ENCODE measurements around the gene TOR1AIP1. TPM values are rescaled to one million over a fixed set of nuclear protein-coding genes. Genes with fewer than 3 reads are reported as not detected.
A peak's percentile ranks its signal among the peaks of the same experiment; 100 is the strongest.

TOR1AIP1 gene
- polyA plus RNA-seq, 2 of the 4 experiments (the other 2 are of a cell fraction) = 31.3 to 38.4 TPM

GRCh38 chr1:179875596-179876299, 6.3 kb upstream of the TOR1AIP1 start:
- Histone ChIP-seq H3K9me3 (no peaks in the 10 kb centered on the region), H3K4me1 (peaks cover 47% of the 10 kb centered on the region), H3K4me3 (no peak overlapping the region; the same call in 1 of the 3 replicates), H3K4me2 (peak overlapping the region; percentile 82), H3K27ac (no peak overlapping the region)
- DNase-seq (ENCODE audit: low read depth in 1 of 2, low spot score in 1 of 2) = no peak
- TF ChIP-seq CEBPB (IDR thresholded peaks at IDR 0.05) = no peak
- TF ChIP-seq JUNB (IDR thresholded peaks at IDR 0.05) = no peak
- TF ChIP-seq ZSCAN20 (CRISPR knock-in tag; IDR thresholded peaks at IDR 0.05) = no peak
- TF ChIP-seq TFCP2L1 (CRISPR knock-in tag; IDR thresholded peaks at IDR 0.05) = no peak
- no peak for TF ChIP-seq PBX3 (IDR thresholded peaks at IDR 0.05)
- no peak for TF ChIP-seq KDM1A (IDR thresholded peaks at IDR 0.05; ENCODE audit: low read depth)
- no peak for TF ChIP-seq SMC3 (IDR thresholded peaks at IDR 0.05)
- no peak for TF ChIP-seq MAFK (IDR thresholded peaks at IDR 0.05; ENCODE audit: partially characterized antibody)
- no peak for TF ChIP-seq HDAC2 (IDR thresholded peaks at IDR 0.05)
- TF ChIP-seq, protein P1, sequence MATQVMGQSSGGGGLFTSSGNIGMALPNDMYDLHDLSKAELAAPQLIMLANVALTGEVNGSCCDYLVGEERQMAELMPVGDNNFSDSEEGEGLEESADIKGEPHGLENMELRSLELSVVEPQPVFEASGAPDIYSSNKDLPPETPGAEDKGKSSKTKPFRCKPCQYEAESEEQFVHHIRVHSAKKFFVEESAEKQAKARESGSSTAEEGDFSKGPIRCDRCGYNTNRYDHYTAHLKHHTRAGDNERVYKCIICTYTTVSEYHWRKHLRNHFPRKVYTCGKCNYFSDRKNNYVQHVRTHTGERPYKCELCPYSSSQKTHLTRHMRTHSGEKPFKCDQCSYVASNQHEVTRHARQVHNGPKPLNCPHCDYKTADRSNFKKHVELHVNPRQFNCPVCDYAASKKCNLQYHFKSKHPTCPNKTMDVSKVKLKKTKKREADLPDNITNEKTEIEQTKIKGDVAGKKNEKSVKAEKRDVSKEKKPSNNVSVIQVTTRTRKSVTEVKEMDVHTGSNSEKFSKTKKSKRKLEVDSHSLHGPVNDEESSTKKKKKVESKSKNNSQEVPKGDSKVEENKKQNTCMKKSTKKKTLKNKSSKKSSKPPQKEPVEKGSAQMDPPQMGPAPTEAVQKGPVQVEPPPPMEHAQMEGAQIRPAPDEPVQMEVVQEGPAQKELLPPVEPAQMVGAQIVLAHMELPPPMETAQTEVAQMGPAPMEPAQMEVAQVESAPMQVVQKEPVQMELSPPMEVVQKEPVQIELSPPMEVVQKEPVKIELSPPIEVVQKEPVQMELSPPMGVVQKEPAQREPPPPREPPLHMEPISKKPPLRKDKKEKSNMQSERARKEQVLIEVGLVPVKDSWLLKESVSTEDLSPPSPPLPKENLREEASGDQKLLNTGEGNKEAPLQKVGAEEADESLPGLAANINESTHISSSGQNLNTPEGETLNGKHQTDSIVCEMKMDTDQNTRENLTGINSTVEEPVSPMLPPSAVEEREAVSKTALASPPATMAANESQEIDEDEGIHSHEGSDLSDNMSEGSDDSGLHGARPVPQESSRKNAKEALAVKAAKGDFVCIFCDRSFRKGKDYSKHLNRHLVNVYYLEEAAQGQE (IDR thresholded peaks at IDR 0.05) = no peak
- no peak for TF ChIP-seq RARB (CRISPR knock-in tag; IDR thresholded peaks at IDR 0.05)
- TF ChIP-seq, protein P2, sequence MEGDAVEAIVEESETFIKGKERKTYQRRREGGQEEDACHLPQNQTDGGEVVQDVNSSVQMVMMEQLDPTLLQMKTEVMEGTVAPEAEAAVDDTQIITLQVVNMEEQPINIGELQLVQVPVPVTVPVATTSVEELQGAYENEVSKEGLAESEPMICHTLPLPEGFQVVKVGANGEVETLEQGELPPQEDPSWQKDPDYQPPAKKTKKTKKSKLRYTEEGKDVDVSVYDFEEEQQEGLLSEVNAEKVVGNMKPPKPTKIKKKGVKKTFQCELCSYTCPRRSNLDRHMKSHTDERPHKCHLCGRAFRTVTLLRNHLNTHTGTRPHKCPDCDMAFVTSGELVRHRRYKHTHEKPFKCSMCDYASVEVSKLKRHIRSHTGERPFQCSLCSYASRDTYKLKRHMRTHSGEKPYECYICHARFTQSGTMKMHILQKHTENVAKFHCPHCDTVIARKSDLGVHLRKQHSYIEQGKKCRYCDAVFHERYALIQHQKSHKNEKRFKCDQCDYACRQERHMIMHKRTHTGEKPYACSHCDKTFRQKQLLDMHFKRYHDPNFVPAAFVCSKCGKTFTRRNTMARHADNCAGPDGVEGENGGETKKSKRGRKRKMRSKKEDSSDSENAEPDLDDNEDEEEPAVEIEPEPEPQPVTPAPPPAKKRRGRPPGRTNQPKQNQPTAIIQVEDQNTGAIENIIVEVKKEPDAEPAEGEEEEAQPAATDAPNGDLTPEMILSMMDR (IDR thresholded peaks at IDR 0.05) = no peak
- 91% methylated on average over 4 of the region's 4 CpGs for WGBS (ENCODE audit: missing lambda C conversion rate)
- FAIRE-seq = no peak
- CTCF ChIA-PET = interaction anchor here (1.0 to 2.3 kb wide), 2 partner anchors 8 to 303 kb away, joined by 4 to 8 read pairs; no protein-coding TSS in a partner anchor
- ATAC-seq = no peak
- POLR2A ChIA-PET = interaction anchor here (0.6 kb wide), 1 partner anchor 627 kb away, joined by 3 read pairs; the partner anchor contains the start of gene ACBD6

GRCh38 chr1:179876300-179876715, 5.8 kb upstream of the TOR1AIP1 start:
- CTCF ChIA-PET = interaction anchor here (0.6 to 2.3 kb wide), 3 partner anchors 8 to 303 kb away, joined by 4 to 8 read pairs (median 4); no protein-coding TSS in a partner anchor

More at GRCh38 chr1:179876300-179876715, 5.8 kb upstream of the TOR1AIP1 start:
- no peak for ATAC-seq
- TF ChIP-seq TFCP2L1 (CRISPR knock-in tag; IDR thresholded peaks at IDR 0.05) (no peak), CEBPB (IDR thresholded peaks at IDR 0.05) (peak; percentile 92 to 97), JUNB (IDR thresholded peaks at IDR 0.05) (0 out of 2 replicates have a peak, but pooled peaks have one; percentile 16), MYC (IDR thresholded peaks at IDR 0.05; ENCODE audit: borderline replicate concordance, low read length) (no peak), FOSL2 (IDR thresholded peaks at IDR 0.05) (no peak), FOSL2 (CRISPR knock-in tag; IDR thresholded peaks at IDR 0.05) (peak; percentile 87), RARB (CRISPR knock-in tag; IDR thresholded peaks at IDR 0.05) (no peak), HDAC2 (IDR thresholded peaks at IDR 0.05) (no peak), MAFK (IDR thresholded peaks at IDR 0.05; ENCODE audit: partially characterized antibody) (peak; percentile 16), ZC3H11A (IDR thresholded peaks at IDR 0.05) (no peak), BHLHE40 (IDR thresholded peaks at IDR 0.05; ENCODE audit: low read depth, low read length) (no peak)
- no peak overlapping the region; a peak in 1 of 6 replicates for H3K27ac ChIP-seq
- peak overlapping the region; percentile 76 for H3K4me3 ChIP-seq
- H3K4me1 ChIP-seq = peaks cover 52% of the 10 kb centered on the region
- DNase-seq (ENCODE audit: low read depth in 1 of 2, low spot score in 1 of 2) = peak in 1 of 2 experiments; percentile 33
- H3K4me2 ChIP-seq = peak overlapping the region; percentile 82
- POLR2A ChIA-PET = interaction anchor here (0.7 kb wide), 1 partner anchor 47 kb away, joined by 3 read pairs; no protein-coding TSS in a partner anchor
- H3K9me3 ChIP-seq = no peaks in the 10 kb centered on the region
- no peak for FAIRE-seq
- WGBS (ENCODE audit: missing lambda C conversion rate) = 48% methylated on average over 3 of the region's 3 CpGs
